ENCODE measurements around the gene HSF2BP.

The HSF2BP gene

DNA sequence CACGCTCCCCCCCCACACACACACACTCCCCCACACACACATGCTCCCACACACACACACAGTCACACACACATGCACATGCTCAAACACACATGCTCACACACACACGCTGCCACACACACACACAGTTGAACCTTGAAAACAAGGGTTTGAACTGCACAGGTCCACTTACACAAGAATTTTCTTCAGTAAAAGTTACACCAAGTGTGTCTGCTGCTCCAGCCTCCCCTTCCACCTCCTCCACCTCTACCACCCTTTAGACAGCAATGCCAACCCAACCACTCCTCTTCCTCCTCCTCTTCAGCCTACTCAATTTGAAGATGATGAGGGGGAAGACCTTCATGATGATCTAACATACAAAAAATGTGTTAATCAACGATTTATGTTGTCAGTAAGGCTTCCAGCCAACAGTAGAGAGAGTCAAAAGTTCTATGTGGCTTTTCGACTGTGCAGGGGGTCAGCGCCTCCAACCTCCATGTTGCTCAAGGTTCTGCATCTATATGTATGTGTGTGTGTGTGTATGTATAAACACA lies 26.8 kb downstream of the HSF2BP start:
- DNase-seq (ENCODE audit: low read depth), result peak; percentile 44
- H3K4me3 ChIP-seq (ENCODE audit: low read depth, low read length), result no peak overlapping the region
- TF ChIP-seq, protein P1, sequence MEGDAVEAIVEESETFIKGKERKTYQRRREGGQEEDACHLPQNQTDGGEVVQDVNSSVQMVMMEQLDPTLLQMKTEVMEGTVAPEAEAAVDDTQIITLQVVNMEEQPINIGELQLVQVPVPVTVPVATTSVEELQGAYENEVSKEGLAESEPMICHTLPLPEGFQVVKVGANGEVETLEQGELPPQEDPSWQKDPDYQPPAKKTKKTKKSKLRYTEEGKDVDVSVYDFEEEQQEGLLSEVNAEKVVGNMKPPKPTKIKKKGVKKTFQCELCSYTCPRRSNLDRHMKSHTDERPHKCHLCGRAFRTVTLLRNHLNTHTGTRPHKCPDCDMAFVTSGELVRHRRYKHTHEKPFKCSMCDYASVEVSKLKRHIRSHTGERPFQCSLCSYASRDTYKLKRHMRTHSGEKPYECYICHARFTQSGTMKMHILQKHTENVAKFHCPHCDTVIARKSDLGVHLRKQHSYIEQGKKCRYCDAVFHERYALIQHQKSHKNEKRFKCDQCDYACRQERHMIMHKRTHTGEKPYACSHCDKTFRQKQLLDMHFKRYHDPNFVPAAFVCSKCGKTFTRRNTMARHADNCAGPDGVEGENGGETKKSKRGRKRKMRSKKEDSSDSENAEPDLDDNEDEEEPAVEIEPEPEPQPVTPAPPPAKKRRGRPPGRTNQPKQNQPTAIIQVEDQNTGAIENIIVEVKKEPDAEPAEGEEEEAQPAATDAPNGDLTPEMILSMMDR (conservative IDR thresholded peaks at IDR 0.05; ENCODE audit: low read depth, low read length), result no peak

DNA sequence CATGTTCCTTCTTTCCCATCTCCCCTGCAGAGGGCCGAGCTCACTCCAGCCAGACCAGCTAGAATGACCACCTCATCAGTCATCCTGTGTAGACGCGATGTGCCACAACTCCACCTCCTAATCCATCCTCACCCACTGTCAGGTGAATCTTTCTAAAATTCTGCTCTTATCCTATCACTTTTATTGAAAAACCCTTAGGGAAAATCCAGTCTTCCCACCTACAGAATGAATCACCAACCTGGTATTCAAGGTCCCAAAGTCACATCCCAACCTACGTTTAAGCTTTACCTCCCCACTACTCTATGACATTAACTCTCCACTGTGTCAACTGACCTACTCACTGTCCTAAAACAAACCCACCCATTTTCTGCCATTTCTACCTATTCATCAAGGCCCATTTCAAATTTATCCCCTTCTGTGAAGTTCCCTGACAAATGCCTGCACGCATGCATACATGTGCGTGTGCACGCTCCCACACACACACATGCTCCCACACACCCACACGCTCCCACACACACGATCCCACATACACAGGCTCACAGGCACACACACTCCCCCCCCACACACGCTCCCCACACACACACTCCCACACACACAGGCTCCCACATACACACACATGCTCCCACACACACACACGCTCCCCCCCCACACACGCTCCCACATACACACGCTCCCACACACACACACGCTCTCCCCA lies 27.7 kb downstream of the HSF2BP start:
- TF ChIP-seq, protein P1 (conservative IDR thresholded peaks at IDR 0.05; ENCODE audit: low read depth, low read length), result no peak
- H3K4me3 ChIP-seq (ENCODE audit: low read depth, low read length), result no peak overlapping the region
- DNase-seq (ENCODE audit: low read depth), result no peak

DNA sequence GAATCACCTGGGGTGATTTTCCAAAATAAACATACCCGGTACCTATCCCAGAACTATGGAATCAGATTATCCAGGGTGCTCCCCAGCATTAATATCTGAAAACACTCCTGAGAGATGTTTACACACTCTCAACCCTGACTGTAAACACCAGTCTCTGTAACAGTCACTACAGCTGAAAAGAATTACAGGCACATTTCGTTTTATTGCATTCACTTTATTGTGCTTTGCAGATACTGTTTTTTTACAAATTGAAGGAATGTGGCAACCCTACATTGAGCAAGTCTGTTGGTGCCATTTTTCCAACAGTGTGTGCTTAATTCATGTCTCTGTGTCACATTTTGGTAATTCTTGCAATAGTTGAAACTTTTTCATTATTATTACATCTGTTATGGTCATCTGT lies 31.8 kb downstream of the HSF2BP start:
- H3K4me3 ChIP-seq (ENCODE audit: low read depth, low read length), result no peak overlapping the region
- no peak for DNase-seq (ENCODE audit: low read depth)
- TF ChIP-seq, protein P1 (conservative IDR thresholded peaks at IDR 0.05; ENCODE audit: low read depth, low read length), result no peak

DNA sequence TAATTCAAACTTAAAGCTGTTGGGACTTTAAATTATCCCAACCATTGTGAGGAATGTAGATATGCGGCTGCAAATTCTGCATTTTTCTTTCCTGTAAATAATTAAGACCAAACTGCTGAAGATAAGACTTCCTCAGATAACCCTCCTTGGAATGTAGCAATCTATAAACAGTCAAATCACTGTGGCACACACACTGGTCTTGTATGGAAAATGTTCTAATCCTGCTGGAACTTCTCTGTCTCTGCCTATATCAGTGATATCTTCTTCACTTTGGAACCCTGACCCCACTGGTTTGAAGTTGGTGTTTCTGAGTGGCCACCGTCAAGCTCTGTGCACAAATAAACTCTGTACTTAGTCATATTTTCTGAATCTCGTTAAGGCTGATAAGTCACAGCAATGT lies 32.9 kb downstream of the HSF2BP start:
- TF ChIP-seq, protein P1 (conservative IDR thresholded peaks at IDR 0.05; ENCODE audit: low read depth, low read length), result no peak
- no peak overlapping the region for H3K4me3 ChIP-seq (ENCODE audit: low read depth, low read length)
- no peak for DNase-seq (ENCODE audit: low read depth)

DNA sequence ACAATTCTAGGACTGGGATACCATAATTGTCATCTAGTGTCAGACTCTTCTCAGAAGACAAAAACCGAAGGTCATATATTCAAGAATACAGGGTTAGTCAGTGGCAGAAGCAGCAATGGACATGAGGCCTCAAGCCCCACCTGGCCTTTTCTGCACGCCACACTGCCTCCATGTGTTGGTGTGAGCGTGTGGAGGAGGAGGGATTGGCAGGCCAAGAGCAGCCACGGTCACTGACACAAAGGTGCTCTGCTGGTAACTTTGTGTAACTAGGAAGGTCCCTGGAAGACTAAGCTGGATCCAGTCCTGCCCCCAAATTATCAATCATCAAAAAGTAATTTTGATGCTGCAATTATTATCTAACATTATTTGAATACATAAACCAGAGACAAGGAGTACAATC lies 34.9 kb downstream of the HSF2BP start:
- DNase-seq (ENCODE audit: low read depth), result no peak
- TF ChIP-seq, protein P1 (conservative IDR thresholded peaks at IDR 0.05; ENCODE audit: low read depth, low read length), result no peak
- H3K4me3 ChIP-seq (ENCODE audit: low read depth, low read length), result no peak overlapping the region

DNA sequence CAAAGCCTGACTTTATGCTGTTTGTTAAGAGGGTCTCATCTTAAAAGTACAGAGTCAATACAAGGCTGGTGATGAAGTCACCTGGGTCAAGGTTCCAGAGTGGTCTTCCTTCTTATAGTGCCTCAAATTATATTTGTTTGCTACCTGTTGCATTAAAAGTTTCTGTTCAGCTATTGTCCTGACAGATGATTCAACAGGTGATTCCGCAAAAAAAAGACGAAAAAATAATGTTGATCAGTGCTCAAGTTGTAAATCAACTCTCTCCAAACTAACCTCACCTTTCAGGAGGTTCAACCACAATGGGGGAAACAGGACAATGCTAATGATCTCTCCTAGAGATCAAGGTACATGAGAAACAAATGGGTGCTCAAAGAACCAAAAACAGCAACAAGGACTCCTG lies 35.7 kb downstream of the HSF2BP start:
- TF ChIP-seq, protein P1 (conservative IDR thresholded peaks at IDR 0.05; ENCODE audit: low read depth, low read length), result no peak
- DNase-seq (ENCODE audit: low read depth), result no peak
- no peak overlapping the region for H3K4me3 ChIP-seq (ENCODE audit: low read depth, low read length)

DNA sequence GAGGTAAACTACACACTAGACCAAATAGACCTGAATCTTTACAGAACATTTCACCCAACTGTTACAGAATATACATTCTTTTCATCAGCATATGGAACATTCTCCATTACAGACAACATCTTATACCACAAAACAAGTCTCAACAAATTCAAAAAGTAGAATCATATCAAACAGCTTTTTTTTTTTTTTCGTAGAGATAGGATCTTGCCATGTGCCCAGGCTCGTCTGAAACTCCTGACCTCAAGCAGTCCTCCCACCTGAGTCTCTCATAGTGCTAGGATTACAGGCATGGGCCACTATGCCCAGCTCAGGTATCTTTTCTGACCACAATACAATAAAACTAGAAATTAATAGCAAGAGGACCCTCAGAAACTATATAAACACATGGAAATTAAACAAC lies 36.5 kb downstream of the HSF2BP start:
- TF ChIP-seq, protein P1 (conservative IDR thresholded peaks at IDR 0.05; ENCODE audit: low read depth, low read length), result no peak
- no peak for DNase-seq (ENCODE audit: low read depth)
- H3K4me3 ChIP-seq (ENCODE audit: low read depth, low read length), result no peak overlapping the region

All from choroid plexus epithelial cell (primary cell).